ENCODE results near the gene SPCS3.

SPCS3 gene

GRCh38 chr4:176350671-176351070, 30.9 kb downstream of the SPCS3 start:
- TF ChIP-seq CTCF (IDR thresholded peaks at IDR 0.05; ENCODE audit: low read depth, low read length): no peak
- no peak for DNase-seq (ENCODE audit: extremely low read depth, low read depth)

- TF ChIP-seq CTCF (IDR thresholded peaks at IDR 0.05; ENCODE audit: low read depth, low read length): no peak
- no peak for DNase-seq (ENCODE audit: extremely low read depth, low read depth)
Measured at GRCh38 chr4:176354884-176355283, 35.1 kb downstream of the SPCS3 start.

GRCh38 chr4:176357359-176358082, 37.8 kb downstream of the SPCS3 start:
- no peak for DNase-seq (ENCODE audit: extremely low read depth, low read depth)
- no peak for TF ChIP-seq CTCF (IDR thresholded peaks at IDR 0.05; ENCODE audit: low read depth, low read length)

GRCh38 chr4:176358083-176358469, 38.3 kb downstream of the SPCS3 start:
- TF ChIP-seq CTCF (IDR thresholded peaks at IDR 0.05; ENCODE audit: low read depth, low read length): no peak
- no peak for DNase-seq (ENCODE audit: extremely low read depth, low read depth)

- DNase-seq (ENCODE audit: extremely low read depth, low read depth): peak; percentile 90
- no peak for TF ChIP-seq CTCF (IDR thresholded peaks at IDR 0.05; ENCODE audit: low read depth, low read length)
Measured at GRCh38 chr4:176359590-176359989, 39.8 kb downstream of the SPCS3 start.

- TF ChIP-seq CTCF (IDR thresholded peaks at IDR 0.05; ENCODE audit: low read depth, low read length): no peak
- no peak for DNase-seq (ENCODE audit: extremely low read depth, low read depth)
Measured at GRCh38 chr4:176360446-176360845, 40.7 kb downstream of the SPCS3 start.

- TF ChIP-seq CTCF (IDR thresholded peaks at IDR 0.05; ENCODE audit: low read depth, low read length): no peak
- no peak for DNase-seq (ENCODE audit: extremely low read depth, low read depth)
Measured at GRCh38 chr4:176363072-176363471, 43.3 kb downstream of the SPCS3 start.
